ENCODE results near the gene MOGAT1.

MOGAT1 gene

DNA sequence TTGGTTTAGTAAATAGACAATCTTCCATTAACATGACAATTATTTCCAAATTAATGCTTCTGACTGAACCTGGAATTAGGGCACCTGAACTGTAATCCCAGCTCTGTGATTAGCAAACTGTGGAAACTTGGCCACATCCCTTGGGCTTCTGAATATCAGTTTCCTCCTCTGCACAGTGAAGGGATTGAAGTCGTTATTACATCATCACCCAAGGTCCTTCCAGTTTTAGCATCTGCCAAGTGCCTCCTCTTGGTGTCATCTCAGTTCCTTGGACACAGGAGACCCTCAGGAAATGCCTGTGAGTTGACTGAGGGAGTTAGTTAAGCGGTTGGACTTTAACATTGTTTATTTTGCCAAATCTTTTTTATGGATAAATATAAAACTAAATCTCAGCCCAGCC, 64.8 kb downstream of the MOGAT1 start:
- TF ChIP-seq CTCF (conservative IDR thresholded peaks at IDR 0.05), result no peak
- no peak overlapping the region for H3K27ac ChIP-seq

GRCh38 chr2:222736924-222737323, 65.5 kb downstream of the MOGAT1 start:
- no peak for TF ChIP-seq CTCF (conservative IDR thresholded peaks at IDR 0.05)
- no peak overlapping the region for H3K27ac ChIP-seq

- TF ChIP-seq CTCF (conservative IDR thresholded peaks at IDR 0.05), result no peak
- H3K27ac ChIP-seq, result no peak overlapping the region
Observed at GRCh38 chr2:222738312-222738711, 66.9 kb downstream of the MOGAT1 start.

GRCh38 chr2:222738809-222739208, 67.4 kb downstream of the MOGAT1 start:
- TF ChIP-seq CTCF (conservative IDR thresholded peaks at IDR 0.05), result no peak
- H3K27ac ChIP-seq, result no peak overlapping the region

- no peak for TF ChIP-seq CTCF (conservative IDR thresholded peaks at IDR 0.05)
- H3K27ac ChIP-seq, result no peak overlapping the region
Observed at GRCh38 chr2:222739939-222740338, 68.5 kb downstream of the MOGAT1 start.

DNA sequence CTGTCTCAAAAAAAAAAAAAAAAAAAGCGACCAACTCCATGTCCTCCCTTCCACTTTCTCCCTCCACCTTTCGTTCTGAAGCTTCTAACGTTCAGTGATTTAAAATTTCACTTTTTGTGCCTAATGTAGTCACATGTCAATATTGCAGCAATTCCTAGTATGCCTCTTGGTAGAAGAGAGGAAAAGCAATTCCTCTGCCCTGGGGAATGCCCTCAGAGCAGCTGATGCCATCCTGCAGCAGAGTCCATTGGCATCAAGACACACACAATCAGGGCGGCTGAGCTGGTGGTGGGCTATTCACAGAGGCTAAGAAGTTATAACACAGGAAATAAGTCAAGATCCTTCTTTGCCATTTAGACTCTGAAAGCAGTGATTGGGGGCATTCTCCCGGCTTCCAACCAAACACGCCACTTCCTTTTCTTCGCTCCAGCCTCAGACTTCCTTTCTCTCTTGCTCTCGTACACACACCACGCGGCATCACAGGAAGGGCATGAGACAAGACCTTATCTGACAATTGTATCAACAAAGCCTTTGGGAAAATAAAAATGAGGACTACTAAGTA, 71.9 kb downstream of the MOGAT1 start:
- no peak for TF ChIP-seq CTCF (conservative IDR thresholded peaks at IDR 0.05)
- no peak overlapping the region for H3K27ac ChIP-seq

DNA sequence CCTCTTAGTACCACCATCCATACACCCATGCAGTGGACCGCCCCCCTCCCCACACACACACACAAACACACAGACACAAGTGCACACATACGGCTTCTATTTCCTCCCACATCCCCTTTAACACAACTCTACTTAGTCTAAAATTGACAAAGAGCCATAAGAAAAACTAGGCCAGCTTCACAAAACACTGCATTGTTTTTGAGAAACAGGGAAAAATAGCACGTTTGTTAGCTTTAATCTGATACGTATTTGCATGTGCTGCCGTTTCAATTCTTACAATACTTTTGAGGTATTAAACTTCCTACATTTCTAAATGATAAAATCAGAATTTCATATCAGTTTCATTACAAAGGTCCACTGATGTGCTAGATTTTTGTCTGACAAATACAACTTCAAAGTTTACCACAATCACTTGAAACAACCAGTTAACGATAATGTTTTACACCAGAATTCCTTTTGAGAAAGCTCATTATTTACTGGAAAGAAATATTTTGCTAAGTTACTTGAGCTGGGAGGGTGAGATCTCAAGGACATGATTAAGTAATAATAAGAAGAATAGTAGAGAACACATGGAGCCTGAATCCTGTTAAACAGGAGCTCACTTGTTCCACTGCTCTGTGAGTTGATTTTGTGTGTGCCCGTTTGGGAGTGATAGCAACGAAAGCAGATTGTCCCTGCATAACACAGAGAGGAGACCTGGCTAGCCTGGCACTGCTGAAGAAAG, 74.5 kb downstream of the MOGAT1 start:
- TF ChIP-seq CTCF (conservative IDR thresholded peaks at IDR 0.05), result no peak
- no peak overlapping the region for H3K27ac ChIP-seq
